ENCODE data around the gene SRPRB.

GRCh38 chr3:133870822-133871221 lies 65.2 kb downstream of the SRPRB start:
- TF ChIP-seq MEF2A (IDR thresholded peaks at IDR 0.05; ENCODE audit: borderline replicate concordance, low read depth), result no peak
- no peak for TF ChIP-seq USF1 (IDR thresholded peaks at IDR 0.05; ENCODE audit: borderline replicate concordance, low read depth)
- no peak for TF ChIP-seq TAF1 (IDR thresholded peaks at IDR 0.05; ENCODE audit: borderline replicate concordance, low read depth, low read length)
- no peak for TF ChIP-seq RAD21 (IDR thresholded peaks at IDR 0.05; ENCODE audit: low read length)
- TF ChIP-seq NFIC (IDR thresholded peaks at IDR 0.05; ENCODE audit: borderline replicate concordance), result no peak
- TF ChIP-seq EZH2phosphoT487 (IDR thresholded peaks at IDR 0.05; ENCODE audit: borderline replicate concordance, low read depth), result no peak
- no peak for TF ChIP-seq TEAD4 (IDR thresholded peaks at IDR 0.05; ENCODE audit: borderline replicate concordance, insufficient read depth)
- no peak for TF ChIP-seq REST (IDR thresholded peaks at IDR 0.05; ENCODE audit: low read depth, low read length)
- no peak for TF ChIP-seq CTCF (IDR thresholded peaks at IDR 0.05)
- no peak for TF ChIP-seq PBX3 (IDR thresholded peaks at IDR 0.05)
- no peak for TF ChIP-seq POLR2AphosphoS5 (IDR thresholded peaks at IDR 0.05; ENCODE audit: low read depth, low read length)
- TF ChIP-seq USF2 (IDR thresholded peaks at IDR 0.05; ENCODE audit: borderline replicate concordance, low read depth, low read length), result no peak
- TF ChIP-seq MAX (IDR thresholded peaks at IDR 0.05; ENCODE audit: low read depth), result no peak
- no peak for TF ChIP-seq EP300 (IDR thresholded peaks at IDR 0.05; ENCODE audit: borderline replicate concordance in 1 of 2, low read depth in 1 of 2, low read length in 1 of 2)

All from SK-N-SH (cell line).